GM21576 (cell line): ENCODE measurements around the gene ABHD12.

ENCODE experiments used
- ATAC-seq: cut with Tn5 transposase; IDR thresholded peaks from one replicate; pipeline ENCODE4 v1.9.1; 2021; ENCODE audit warnings: mild to moderate bottlenecking, moderate library complexity; ENCODE audit not compliant: unreplicated experiment

The ABHD12 gene

DNA sequence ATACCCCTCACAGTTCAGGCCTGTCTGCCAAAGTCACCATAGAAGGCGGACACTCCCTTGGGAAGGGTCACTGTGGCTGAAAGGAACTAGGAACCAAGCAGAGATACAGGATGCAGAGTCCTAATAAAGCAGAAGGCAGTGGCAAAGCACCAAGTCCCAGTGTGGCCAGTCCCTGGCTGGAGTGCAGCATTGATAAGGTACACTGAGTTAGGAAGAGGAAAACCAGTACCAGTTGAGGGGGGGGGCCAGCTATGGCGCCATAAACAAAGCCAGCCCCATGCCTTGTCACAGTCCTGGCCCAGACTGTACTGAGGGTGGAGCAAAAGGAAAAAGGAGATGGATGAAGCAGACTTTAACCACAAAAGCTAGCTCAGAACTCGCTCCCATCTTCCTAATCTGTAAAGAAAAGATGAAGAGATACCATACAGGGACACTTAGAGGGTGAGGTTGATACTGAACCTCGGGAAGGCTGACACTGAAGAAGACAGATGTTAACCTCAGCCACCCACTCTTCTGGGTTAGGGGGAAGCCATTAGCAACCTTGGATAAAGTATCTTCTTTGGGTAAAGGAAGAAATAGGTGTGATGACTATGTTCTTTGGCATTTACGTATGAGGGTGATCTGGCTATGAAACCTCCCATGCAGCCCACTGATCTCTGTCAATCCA is 7.8 kb downstream of the ABHD12 start:
- ATAC-seq: no peak

DNA sequence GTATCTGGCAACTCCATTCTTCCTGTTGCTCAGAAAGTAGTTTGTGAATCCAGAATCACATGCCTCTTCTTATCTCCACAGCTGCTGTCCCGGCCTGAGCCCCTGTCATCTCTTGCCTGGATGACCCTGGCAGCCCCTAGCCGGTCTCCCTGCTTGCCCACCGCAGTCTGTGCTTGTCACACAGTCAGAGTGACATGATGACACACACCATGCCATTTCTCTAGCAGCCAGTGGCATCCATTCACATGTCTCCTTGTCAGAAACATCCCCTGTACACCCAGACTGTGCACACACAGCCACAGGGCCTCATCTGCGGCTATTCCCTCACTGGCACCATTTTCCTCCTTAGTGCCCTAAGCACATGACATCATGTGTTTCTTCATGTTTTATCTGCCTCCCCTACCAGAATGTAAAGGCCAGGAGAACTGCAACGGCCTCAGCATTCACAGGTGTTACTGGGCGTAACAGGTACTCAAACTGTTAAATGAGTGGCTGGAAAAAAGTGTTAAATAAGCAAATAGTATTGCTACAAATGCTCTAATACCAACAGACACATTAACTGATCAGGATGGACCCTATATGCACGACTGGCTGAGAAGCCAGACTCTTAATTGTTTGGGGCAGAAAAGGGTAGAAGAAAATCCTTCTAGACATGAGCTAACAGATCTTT is 9.6 kb downstream of the ABHD12 start:
- no peak for ATAC-seq

DNA sequence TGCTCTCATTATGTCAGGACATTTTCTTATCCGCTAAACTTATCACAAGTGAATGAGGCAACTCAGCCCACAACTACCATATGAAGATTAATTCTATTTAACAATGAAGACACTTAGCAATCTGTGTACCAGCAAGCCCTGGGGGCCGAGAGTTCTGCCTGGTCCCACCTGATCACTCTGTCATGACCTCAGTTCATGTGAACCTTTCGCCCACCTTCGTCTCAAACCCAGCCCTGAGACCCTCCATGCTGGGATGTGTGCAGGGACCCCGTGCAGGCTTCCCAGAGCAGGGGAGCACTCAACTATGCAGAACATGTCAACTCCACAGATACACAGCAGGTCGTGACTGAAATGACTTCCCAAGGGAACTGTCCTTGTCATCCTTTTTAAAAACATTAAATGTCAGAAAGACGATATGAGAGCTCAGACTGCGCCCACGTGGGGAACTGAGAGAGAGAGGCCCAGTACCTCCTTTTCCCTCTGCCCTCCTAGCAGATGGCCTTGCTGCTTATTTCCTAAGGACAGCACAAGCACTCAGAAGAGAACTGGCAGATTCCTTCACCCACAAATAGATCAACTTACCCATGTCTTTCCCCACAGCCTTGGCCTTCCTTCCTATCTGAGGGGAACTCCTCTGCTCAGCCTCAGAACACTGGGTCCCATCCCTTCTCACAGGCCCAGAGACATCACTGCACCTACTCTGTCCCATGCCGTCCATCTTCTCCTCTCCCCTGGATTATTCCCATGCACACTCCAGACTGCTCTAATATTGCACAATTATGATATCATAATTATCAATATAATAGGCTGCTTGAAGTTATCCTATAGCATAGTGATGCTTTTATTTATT is 11.5 kb downstream of the ABHD12 start:
- ATAC-seq: no peak

DNA sequence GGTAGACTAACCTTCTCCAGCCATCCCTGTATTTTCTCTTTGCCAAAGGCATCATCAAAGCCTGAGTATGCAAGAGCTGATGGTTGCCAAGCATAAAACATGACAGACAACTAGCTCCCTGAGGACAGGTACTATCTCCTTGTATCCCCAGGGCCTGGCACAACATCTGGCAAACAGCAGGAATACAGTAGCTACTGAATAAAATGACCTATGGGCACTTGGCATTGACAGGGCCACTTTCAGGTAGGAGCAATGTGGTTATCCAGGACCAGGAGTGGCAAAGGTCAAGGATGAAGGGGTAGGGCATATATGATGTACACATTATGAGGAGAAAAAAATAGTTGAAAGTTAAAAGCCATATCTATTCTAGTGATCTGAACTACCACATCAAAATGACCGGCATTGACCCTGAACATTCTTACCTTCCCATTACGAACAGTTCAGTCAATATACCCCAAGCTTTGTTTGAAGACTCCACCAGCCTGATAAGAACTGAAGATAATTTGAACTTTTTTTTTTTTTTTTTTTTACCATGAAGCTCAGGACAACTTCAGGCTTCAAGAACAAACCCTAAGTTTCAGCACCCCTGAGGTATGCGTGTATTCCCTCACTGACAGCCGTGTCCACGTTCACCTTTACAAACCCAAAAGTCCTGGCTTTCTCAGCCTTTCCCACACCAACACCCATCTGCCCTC is 12.3 kb downstream of the ABHD12 start:
- ATAC-seq: no peak

DNA sequence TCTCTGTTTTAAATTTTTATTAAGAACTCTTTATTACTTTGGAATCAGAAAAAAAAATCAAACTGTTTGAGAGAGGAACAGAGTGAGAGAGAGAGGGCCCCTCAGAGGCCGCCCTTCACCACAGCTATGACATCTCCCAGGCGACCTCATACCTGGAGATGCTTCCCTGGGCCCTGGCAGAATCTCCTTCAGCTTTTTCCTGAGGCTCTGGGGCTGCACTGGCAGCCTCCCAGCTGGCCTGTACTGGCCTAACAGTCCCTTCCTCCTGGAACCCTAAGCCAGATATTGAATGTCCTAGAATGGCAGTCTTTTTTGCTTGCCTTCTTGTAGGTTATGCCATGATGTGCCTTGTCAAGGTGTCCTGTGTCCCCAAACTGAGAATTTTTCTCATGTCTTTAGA is 13.7 kb downstream of the ABHD12 start:
- no peak for ATAC-seq

DNA sequence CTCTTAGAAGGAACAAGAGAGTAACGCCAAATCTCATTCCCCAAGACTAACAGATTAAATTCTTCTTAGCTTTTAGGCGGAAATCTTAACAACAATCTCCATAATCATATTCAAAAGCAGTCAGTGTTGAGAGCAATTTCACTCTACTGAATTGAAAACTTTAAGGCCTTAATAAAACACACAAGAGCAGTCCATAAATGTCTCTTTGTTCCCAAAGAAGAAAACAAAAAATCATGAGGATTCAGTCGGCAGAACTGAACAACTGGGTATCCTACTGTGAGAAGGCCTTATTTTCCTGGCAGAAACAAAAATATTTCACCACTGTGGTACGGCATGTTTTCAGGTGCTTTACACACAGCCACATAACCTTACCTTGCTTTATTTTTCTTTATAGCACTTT is 14.4 kb downstream of the ABHD12 start:
- ATAC-seq: no peak

DNA sequence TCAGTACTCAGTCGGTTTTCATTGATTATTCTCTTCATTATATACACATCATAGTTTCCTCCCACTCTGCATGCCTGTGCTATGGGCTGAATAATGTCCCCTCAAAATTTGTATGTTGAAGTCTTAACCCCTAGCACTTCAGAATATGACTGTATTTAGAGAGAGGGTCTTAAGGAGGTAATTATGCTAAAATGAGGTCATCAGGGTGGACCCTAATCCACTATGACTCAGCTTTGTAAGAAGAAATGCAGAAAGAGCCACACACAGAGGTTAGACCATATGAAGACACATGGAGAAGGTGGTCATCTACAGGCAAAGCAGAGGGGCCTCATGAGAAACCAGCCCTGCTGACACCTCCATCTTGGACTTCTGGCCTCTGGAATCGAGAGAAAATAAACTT is 15.8 kb downstream of the ABHD12 start:
- no peak for ATAC-seq

DNA sequence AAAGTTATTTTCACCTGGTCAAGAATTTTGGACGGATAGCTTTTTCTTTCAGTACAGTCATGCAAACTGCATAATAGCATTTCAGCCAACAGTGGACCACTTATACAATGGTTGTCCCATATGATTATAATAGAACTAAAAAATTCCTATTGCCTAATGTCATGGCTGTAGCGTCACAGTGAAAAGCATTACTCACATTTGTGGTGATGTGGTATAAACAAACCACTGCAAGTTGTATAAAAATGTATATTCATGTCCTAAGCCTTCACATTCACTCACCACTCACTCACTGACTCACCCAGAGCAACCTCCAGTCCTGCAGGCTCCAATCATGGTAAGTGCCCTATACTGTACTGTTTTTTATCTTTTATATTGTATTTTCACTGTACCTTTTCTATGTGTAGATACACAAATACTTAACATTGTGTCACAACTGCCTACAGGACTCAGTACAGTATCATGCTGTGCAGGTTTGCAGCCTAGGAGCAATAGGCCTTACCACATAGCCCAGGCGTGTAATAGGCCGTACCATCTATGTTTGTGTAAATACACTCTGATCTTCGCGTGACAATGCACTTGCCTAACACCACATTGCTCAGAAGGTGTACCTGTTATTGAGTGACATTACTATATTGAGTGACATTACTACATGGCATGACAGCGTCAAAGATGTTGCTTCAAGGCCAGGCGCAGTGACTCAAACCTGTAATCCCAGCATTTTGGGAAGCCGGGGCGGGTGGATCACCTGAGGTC is 17.9 kb downstream of the ABHD12 start:
- ATAC-seq: no peak

DNA sequence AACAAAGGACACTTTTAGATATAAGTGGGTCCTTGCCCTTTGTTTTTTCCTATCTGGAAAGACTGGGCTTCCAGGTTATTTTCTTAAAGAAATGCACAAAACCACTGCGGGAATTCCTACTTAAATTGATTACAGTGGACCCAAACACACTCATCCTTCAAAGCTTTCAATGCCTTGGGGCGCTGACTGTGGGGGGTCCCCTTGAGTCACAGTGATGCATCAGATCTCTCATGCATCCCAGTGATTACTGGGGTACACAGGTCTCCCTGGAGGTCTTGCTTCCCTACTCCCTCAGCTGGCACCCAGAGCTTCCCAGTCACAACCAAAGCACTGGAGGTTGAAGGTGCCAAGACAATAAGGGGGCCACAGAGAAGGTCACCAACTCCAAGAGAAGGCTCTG is 20.7 kb downstream of the ABHD12 start:
- no peak for ATAC-seq

DNA sequence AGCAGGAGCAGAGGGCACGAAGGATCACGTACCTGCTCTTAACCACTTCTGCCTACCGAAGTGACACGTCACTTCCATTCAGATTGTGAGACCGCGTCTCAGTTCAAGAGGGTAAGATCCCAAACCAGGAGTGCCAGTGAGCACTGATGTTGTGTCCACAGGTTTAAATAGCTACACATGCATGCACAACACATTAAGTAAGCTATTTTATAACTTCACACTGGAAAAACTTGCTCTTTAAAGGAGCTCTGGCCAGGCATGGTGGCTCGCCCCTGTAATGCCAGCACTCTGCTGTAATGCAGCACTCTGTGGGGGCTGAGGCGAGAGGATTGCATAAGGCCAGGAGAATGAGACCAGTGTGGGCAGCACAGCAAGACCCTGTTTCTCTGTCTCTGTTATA is 21.1 kb downstream of the ABHD12 start:
- ATAC-seq: no peak

DNA sequence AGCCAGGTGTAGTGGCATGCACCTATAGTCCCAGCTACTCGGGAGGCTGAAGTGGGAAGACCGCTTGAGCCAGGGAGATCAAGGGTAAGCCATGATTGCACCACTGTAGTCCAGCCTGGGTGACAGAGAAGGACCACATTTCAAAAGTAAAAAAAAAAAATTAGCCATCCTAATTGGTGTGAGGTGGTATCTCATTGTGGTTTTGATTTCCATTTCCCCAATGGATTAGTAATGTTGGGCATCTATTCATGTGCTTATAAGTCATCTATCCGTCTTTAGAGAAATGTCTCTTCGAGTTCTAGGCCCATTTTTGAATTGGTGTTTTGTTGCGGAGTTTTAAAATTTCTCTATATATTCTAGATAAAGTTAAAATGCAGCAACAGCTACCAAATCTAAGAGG is 21.7 kb downstream of the ABHD12 start:
- ATAC-seq: no peak

DNA sequence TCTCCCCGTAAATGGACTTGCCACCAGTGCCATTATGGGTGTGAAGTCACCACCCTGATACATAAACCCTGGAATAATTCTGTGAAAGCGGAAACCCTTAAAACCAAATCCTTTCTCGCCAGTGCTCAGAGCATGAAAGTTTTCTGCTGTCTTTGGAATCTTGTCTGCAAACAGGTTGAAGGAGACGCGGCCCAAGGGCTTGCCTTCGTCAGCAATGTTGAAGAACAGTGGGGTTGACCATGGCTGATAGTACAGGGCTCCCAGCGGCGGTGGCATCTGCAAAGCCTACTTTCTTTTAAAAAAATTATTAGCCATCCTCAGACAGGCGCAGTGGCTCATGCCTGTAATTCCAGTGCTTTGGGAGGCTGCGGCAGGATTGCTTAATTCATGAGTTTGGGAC is 22.1 kb downstream of the ABHD12 start:
- ATAC-seq: no peak

DNA sequence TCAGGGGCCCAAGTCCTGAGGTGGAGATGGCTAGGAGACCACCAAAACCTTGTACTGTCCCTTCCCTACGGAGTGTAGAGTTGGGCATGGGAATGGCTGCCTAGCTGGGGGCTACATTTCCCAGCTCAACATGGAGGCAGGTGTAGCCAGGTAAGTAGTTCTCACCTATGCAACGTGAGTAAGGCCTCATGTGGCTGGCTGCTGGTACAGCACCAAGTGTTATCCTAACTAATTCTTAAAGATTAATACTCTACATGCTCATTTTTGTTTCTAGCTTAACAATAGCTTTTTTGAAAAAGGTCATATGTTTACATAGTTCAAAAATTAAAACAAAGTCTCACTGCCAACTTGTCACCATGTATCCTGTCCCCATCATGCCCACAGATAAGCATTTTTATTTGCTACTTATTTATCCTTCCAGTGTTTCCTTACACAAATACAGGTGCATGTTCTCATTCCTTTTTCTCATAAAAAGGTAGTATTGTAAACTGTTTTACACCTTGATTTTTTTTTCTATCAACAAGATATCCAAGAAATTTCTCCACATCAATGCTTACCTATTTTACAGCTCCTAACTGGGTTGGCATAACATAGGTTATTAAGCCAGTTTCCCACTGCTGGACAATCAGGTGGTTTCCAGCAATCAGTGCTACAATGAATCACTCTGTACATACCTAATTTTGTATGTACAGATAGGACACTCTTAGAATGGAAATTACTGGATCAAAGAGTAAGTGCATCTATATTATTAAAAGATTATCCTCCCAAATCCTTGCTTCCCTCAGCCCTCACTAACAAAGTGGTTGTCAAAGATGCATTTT is 25.5 kb downstream of the ABHD12 start:
- ATAC-seq: no peak

DNA sequence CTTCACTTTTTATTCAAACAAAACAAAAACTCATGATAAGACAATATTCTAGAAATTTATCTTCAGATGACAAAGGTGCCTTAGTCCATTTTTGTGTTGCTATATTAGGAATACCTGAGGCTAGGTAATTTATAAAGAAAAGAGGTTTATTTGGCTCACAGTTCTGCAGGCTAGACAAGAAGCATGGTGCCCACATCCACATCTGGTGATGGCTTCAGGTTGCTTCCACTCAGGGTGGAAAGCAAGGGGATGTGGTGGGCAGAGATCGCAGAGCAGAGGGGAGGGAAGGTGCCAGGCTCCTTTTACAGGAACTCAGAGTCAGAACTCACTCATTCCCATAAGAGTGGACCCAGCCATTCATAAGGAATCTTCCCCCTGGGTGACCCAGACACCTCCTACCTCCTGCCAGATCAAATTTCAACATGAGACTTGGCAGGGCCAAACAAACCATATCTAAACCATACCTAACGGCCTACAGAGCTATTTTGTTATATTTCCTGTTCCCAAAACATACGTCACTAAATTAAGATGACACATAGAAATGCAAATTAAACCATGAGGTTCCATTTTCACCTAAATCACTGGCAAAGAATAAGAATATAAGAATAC is 26.4 kb downstream of the ABHD12 start:
- no peak for ATAC-seq

DNA sequence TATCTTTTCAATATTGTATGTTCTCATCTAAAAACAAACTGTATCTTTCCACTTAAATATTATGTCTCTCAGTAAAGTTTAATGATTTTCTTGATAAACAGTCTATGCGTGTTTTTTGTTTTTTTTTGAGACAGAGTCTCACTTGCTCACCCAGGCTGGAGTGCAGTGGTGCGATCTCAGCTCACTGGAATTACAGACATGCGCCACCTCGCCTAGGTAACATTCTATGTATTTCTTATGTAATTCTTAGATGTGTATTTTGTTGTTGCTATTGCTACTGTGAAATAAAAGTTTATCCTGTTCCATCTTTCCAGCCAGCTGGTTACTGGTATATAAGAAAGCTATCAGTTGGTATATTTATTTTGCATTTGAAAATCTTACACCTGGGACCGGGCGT is 29.4 kb downstream of the ABHD12 start:
- no peak for ATAC-seq

DNA sequence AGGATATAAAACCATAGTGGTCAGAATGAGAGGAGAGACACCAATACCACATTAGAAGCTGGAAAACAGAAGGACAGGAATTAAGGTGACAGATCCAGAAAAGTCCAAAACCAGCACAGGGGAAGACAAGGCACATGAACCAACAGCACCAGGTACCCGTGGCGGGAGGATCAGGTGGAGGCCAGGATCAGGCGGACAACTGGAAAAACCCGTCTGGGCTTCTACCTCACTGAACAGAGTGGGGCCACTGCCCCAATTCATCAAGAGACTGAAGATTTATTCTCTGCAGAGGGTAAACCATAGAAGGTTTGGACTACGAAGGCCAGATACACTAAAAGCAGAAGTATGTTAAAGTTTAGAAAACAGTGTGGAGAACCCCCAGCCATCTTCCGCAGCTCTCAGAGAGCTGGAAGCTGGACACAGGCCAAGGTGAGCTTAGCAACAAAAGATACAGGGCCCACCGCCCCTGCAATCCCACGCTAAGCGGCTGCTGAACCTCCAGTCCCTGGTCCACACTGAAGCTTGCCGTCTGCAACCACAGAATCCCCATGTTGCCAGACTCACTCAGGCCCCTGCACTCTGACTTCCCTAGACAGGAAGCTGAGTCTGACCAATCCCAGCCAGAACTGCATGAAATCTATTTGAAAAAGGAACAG is 29.9 kb downstream of the ABHD12 start:
- ATAC-seq: peak; percentile 45

DNA sequence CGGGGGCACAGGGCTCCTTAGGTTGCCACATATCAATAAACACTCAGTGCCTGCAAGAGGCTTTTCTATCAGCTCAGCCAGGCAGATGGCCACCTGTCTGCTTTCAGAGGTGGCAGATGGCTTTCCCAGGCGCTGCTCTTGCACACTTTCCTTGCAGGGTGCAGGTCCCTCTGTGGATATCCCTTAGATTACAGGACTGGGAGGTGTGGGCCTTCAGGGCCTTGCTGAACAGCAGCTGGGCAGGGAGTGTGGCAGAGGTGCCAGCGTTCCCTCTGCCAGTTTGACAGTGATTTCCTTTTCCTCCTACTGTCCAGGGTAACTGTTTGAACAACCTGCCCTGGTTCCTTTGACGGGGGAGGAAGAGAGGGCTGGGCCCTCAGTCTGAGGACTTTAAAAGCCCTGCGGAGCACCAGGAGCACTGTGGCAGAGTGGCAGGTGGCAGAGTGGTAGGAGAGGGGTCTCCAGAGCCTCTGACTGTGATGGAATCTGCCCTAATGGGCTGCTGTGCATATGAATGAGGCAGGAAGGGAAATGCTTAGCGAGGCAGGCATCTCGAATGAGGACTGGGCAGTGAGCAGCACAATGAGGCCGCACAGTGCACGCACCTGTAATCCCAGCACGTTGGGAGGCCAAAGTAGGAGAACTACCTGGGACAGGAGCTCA is 34.2 kb downstream of the ABHD12 start:
- ATAC-seq: no peak

DNA sequence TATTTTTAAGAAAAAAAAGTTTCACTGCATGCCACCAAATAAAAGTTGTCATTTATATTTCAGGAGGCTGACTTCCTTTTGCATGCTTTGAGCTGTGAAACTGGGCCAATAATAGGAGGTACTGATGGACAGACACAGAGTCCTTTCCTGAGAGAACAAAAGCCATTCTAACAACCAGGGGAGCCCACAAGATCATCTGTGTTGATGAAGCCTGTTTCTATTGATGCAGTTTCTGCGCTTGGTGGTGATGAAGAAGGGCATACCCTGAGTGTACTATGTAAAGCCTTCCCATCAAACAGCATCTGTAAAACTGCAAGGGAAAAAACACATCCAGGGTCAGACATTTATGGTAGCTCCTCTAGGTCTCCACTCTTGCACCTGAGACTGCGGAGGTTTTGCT is 34.8 kb downstream of the ABHD12 start:
- no peak for ATAC-seq
